Astrocyte (in vitro differentiated cells and primary cell): ENCODE data around the gene IL17B.

Source experiments
- CTCF ChIP-seq: IDR thresholded peaks from 2 replicates; pipeline ENCODE4 v1.5.1; 2011; ENCODE audit warnings: low read depth, mild to moderate bottlenecking, inconsistent platforms, low read length, moderate library complexity; ENCODE audit not compliant: insufficient read depth
- EZH2 ChIP-seq: IDR thresholded peaks from 2 replicates; pipeline ENCODE4 v1.6.1; 2012; ENCODE audit warnings: mild to moderate bottlenecking, low read length, inconsistent platforms; ENCODE audit not compliant: insufficient read depth

GRCh38 chr5:149337736-149338135 is 41.4 kb downstream of the IL17B start:
- TF ChIP-seq CTCF (no peak), EZH2 (no peak)
